ENCODE results near the gene THAP12.

THAP12 gene

DNA sequence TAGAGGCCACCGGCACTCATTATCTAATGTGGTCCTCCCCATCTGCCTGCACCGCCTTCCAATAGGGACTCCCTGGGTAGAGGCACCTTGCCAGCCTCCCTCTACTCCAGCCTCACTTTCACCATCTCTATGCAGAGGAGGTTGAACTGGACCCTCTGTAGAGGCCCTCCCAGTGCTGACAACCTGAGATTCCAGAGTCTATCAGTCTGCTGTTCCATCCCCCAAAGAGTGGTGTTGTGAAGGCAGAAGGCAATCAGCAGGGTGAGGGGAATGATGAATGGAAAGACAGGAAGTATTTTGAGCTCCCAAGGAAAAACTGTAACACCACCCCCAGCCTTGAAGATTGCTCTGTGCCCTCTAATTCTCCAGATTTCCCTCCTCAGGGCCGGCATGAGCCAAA lies 77.9 kb downstream of the THAP12 start:
- H3K27ac ChIP-seq = no peak overlapping the region
- TF ChIP-seq ZFX (IDR thresholded peaks at IDR 0.05) = no peak
- TF ChIP-seq, protein P1, sequence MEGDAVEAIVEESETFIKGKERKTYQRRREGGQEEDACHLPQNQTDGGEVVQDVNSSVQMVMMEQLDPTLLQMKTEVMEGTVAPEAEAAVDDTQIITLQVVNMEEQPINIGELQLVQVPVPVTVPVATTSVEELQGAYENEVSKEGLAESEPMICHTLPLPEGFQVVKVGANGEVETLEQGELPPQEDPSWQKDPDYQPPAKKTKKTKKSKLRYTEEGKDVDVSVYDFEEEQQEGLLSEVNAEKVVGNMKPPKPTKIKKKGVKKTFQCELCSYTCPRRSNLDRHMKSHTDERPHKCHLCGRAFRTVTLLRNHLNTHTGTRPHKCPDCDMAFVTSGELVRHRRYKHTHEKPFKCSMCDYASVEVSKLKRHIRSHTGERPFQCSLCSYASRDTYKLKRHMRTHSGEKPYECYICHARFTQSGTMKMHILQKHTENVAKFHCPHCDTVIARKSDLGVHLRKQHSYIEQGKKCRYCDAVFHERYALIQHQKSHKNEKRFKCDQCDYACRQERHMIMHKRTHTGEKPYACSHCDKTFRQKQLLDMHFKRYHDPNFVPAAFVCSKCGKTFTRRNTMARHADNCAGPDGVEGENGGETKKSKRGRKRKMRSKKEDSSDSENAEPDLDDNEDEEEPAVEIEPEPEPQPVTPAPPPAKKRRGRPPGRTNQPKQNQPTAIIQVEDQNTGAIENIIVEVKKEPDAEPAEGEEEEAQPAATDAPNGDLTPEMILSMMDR (conservative IDR thresholded peaks at IDR 0.05) = no peak

Measured in C4-2B (cell line).